Hepatocyte (in vitro differentiated cells): ENCODE results near the gene DUSP8.
"Not testable (repeated sequence)": the region's sequence is repeated elsewhere in the genome, so short reads cannot be mapped to it uniquely, and the experiment has no call there.

ENCODE experiments used
- EZH2 ChIP-seq: fragments of 200-600 bp; sonication (generic); IDR thresholded peaks from 2 replicates; pipeline ENCODE4 v1.6.1; 2016; ENCODE audit warnings: antibody characterized with exemption, mild to moderate bottlenecking, borderline replicate concordance
- EZH2phosphoT487 ChIP-seq: fragments of 200-600 bp; sonication (generic); IDR thresholded peaks from one replicate; pipeline ENCODE4 v1.6.1; 2018; ENCODE audit warnings: antibody characterized with exemption, mild to moderate bottlenecking, low read depth, moderate library complexity; ENCODE audit not compliant: unreplicated experiment, severe bottlenecking
- TF ChIP-seq, protein P1 (sequence below): fragments of 200-600 bp; sonication (generic); IDR thresholded peaks from 2 replicates; pipeline ENCODE4 v1.5.1; 2016; ENCODE audit warnings: antibody characterized with exemption, mild to moderate bottlenecking; ENCODE audit not compliant: poor library complexity

- TF ChIP-seq, protein P1, sequence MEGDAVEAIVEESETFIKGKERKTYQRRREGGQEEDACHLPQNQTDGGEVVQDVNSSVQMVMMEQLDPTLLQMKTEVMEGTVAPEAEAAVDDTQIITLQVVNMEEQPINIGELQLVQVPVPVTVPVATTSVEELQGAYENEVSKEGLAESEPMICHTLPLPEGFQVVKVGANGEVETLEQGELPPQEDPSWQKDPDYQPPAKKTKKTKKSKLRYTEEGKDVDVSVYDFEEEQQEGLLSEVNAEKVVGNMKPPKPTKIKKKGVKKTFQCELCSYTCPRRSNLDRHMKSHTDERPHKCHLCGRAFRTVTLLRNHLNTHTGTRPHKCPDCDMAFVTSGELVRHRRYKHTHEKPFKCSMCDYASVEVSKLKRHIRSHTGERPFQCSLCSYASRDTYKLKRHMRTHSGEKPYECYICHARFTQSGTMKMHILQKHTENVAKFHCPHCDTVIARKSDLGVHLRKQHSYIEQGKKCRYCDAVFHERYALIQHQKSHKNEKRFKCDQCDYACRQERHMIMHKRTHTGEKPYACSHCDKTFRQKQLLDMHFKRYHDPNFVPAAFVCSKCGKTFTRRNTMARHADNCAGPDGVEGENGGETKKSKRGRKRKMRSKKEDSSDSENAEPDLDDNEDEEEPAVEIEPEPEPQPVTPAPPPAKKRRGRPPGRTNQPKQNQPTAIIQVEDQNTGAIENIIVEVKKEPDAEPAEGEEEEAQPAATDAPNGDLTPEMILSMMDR: not testable (repeated sequence)
- TF ChIP-seq EZH2, EZH2phosphoT487: not testable (repeated sequence)
Measured at GRCh38 chr11:1512531-1513258, 59.4 kb downstream of the DUSP8 start.
